HepG2 (cell line): ENCODE data around the gene ERMARD. TPM values are rescaled to one million over a fixed set of nuclear protein-coding genes. Genes with fewer than 3 reads are reported as not detected.
A peak's percentile ranks its signal among the peaks of the same experiment; 100 is the strongest.

ENCODE experiments used
- ATAC-seq: fragments of 200-7000 bp; cut with Tn5 transposase; 3 replicates; pipeline ENCODE4 v1.9.1; 2020; ENCODE audit warnings: mild to moderate bottlenecking, moderate library complexity
- BruUV-seq: library from RNA; stranded (reverse); fragments of 400-500 nt; replicated peaks from 2 replicates; lab custom pipeline; 2021; lab: Mats Ljungman, UMichigan
- CTCF ChIA-PET: fragments of 300-600 bp; formaldehyde crosslinking; extraction: SDS; loops from one replicate; lab custom pipeline; 2021; ENCODE audit warnings: low total read pairs, inconsistent platforms, low intra/inter-chr PET ratio; lab: Yijun Ruan, JAX
- POLR2A ChIA-PET: fragments of 350-600 bp; sonication (Branson Sonifier 250); formaldehyde crosslinking; loops from one replicate; lab custom pipeline; 2020; ENCODE audit warnings: antibody characterized with exemption, inconsistent platforms; lab: Yijun Ruan, JAX
- DNase-seq: peaks from one replicate; pipeline ENCODE4 v3.0.0-alpha.2; 2015; ENCODE audit warnings: low spot score
- FAIRE-seq: peaks from 3 replicates; lab custom pipeline; 2011; peaks lifted over from hg19 to GRCh38; lab: Jason Lieb, UNC
- H2AFZ ChIP-seq: one replicate; pipeline ENCODE4 v1.6.1; 2011; ENCODE audit warnings: low read length, inconsistent platforms
- H3K27ac ChIP-seq: fragments of 300-600 bp; 3 replicates; pipeline ENCODE4 v1.8.0; 2011; ENCODE audit warnings: mixed run types, mild to moderate bottlenecking, mixed read lengths, low read length, inconsistent platforms; ENCODE audit not compliant: insufficient read depth; ENCODE audit errors: extremely low read length
- H3K27me3 ChIP-seq, 2 experiments: fragments of 200-600 bp in 1 of 2; 2 replicates in 1 of 2; 3 replicates in 1 of 2; pipeline versions ENCODE4 v1.6.0 to v1.8.0; 2011; ENCODE audit warnings: low read length in 2 of 2, mild to moderate bottlenecking in 2 of 2, moderate library complexity in 2 of 2, inconsistent platforms in 1 of 2; ENCODE audit not compliant: insufficient read depth in 2 of 2, control insufficient read depth in 1 of 2
- H3K36me3 ChIP-seq, 2 experiments: fragments of 200-600 bp in 1 of 2; replicated peaks in 1 of 2; 2 replicates in 1 of 2; 3 replicates in 1 of 2; pipeline versions ENCODE4 v1.5.1 to v1.8.0; 2011; ENCODE audit warnings: low read length in 2 of 2, inconsistent platforms in 1 of 2; ENCODE audit not compliant: insufficient read depth in 2 of 2, control insufficient read depth in 1 of 2
- H3K4me1 ChIP-seq: 2 replicates; pipeline ENCODE4 v1.5.1; 2012; ENCODE audit warnings: low read length, inconsistent platforms; ENCODE audit not compliant: insufficient read depth
- H3K4me2 ChIP-seq: 2 replicates; pipeline ENCODE4 v1.6.0; 2011; ENCODE audit warnings: low read depth, low read length, inconsistent platforms
- H3K4me3 ChIP-seq, 3 experiments: fragments of 200-600 bp in 1 of 3; sonication (generic), shearing (Covaris generic) in 1 of 3; replicated peaks in 1 of 3; 2 replicates each; pipeline ENCODE4 v1.5.1; 2011 to 2016; ENCODE audit warnings: low read length in 3 of 3, inconsistent platforms in 2 of 3, low read depth in 2 of 3, mild to moderate bottlenecking in 2 of 3, control low read depth in 1 of 3, mixed read lengths in 1 of 3; ENCODE audit not compliant: insufficient read depth in 1 of 3
- H3K79me2 ChIP-seq: one replicate; pipeline ENCODE4 v1.6.1; 2011; ENCODE audit warnings: low read length, inconsistent platforms; ENCODE audit not compliant: insufficient read depth
- H3K9ac ChIP-seq: 2 replicates; pipeline ENCODE4 v1.6.0; 2011; ENCODE audit warnings: mild to moderate bottlenecking, low read depth, low read length, inconsistent platforms; ENCODE audit not compliant: insufficient read depth
- H3K9me3 ChIP-seq: 2 replicates; pipeline ENCODE4 v1.5.1; 2012; ENCODE audit warnings: mild to moderate bottlenecking, low read length
- H4K20me1 ChIP-seq: 2 replicates; pipeline ENCODE4 v1.6.0; 2011; ENCODE audit warnings: inconsistent platforms, mild to moderate bottlenecking, low read length, moderate library complexity; ENCODE audit not compliant: insufficient read depth
- AGO1 ChIP-seq: fragments of 200-400 bp; formaldehyde crosslinking; IDR thresholded peaks from 2 replicates; pipeline ENCODE4 v1.6.1; 2017; ENCODE audit warnings: mild to moderate bottlenecking, low read depth, low read length, moderate library complexity; ENCODE audit not compliant: poor library complexity, severe bottlenecking
- CCDC6 ChIP-seq: sonication (generic); formaldehyde crosslinking; IDR thresholded peaks from 2 replicates; pipeline ENCODE4 v1.8.1; 2022; ENCODE audit warnings: mild to moderate bottlenecking, missing genetic modification reagents, moderate library complexity
- DR1 ChIP-seq: sonication (generic); formaldehyde crosslinking; IDR thresholded peaks from 2 replicates; pipeline ENCODE4 v1.8.0; 2021; ENCODE audit warnings: mild to moderate bottlenecking, missing genetic modification reagents, inconsistent platforms
- PBX3 ChIP-seq: sonication (generic); formaldehyde crosslinking; IDR thresholded peaks from 2 replicates; pipeline ENCODE4 v1.8.1; 2023; ENCODE audit warnings: missing genetic modification reagents, inconsistent platforms, borderline replicate concordance
- RNF219 ChIP-seq: sonication (generic); formaldehyde crosslinking; IDR thresholded peaks from 2 replicates; pipeline ENCODE4 v1.5.0; 2020; ENCODE audit warnings: mild to moderate bottlenecking, missing genetic modification reagents
- SOX6 ChIP-seq, 2 experiments: fragments of 450-650 bp in 1 of 2; sonication (generic) in 1 of 2; formaldehyde crosslinking in 1 of 2; IDR thresholded peaks; 2 replicates each; pipeline versions ENCODE4 v1.4.0 to v1.6.1; 2017 to 2020; ENCODE audit warnings: antibody characterized with exemption in 1 of 2, mild to moderate bottlenecking in 1 of 2, missing genetic modification reagents in 1 of 2
- ZFP36L1 ChIP-seq: sonication (generic); formaldehyde crosslinking; IDR thresholded peaks from 2 replicates; pipeline ENCODE4 v1.8.0; 2022; ENCODE audit warnings: mild to moderate bottlenecking, missing genetic modification reagents, moderate library complexity
- ZIK1 ChIP-seq: sonication (generic); formaldehyde crosslinking; IDR thresholded peaks from 2 replicates; pipeline ENCODE4 v1.5.0; 2020; ENCODE audit warnings: mild to moderate bottlenecking, low read depth, missing genetic modification reagents, borderline replicate concordance
- ZNF12 ChIP-seq: sonication (generic); formaldehyde crosslinking; IDR thresholded peaks from 2 replicates; pipeline ENCODE4 v1.5.0; 2020; ENCODE audit warnings: missing genetic modification reagents
- ZNF142 ChIP-seq: sonication (generic); formaldehyde crosslinking; IDR thresholded peaks from 2 replicates; pipeline ENCODE4 v1.4.0; 2020; ENCODE audit warnings: missing genetic modification reagents
- ZNF282 ChIP-seq: fragments of 450-650 bp; IDR thresholded peaks from 2 replicates; pipeline ENCODE4 v1.6.1; 2018; ENCODE audit not compliant: partially characterized antibody
- ZNF468 ChIP-seq: sonication (generic); formaldehyde crosslinking; IDR thresholded peaks from 2 replicates; pipeline ENCODE4 v1.8.0; 2022; ENCODE audit warnings: mild to moderate bottlenecking, moderate library complexity, missing genetic modification reagents
- ZNF547 ChIP-seq: sonication (generic); formaldehyde crosslinking; IDR thresholded peaks from 2 replicates; pipeline ENCODE4 v1.5.1; 2020; ENCODE audit warnings: mild to moderate bottlenecking, missing genetic modification reagents
- WGBS: methylation state at CpG from one replicate; pipeline ENCODE4 v1.1.6; 2017; ENCODE audit warnings: low lambda C conversion rate; 5-methylcytosine and 5-hydroxymethylcytosine counted together
- in situ Hi-C: cut with HindIII; loops from 2 replicates; pipeline ENCODE4 v1.10.0; 2017; ENCODE audit warnings: low pct_unique_long_range_greater_than_20kb; ENCODE audit not compliant: extremely low pct_ligation_motif_present
- intact Hi-C: fragments of 100-400 bp; cut with micrococcal nuclease; formaldehyde crosslinking; loops from one replicate; pipeline ENCODE4 v1.10.0; 2022; ENCODE audit not compliant: unreplicated experiment
- polyA plus RNA-seq, 8 experiments: library from polyadenylated mRNA; depleted of rRNA in 3 of 8; stranded (reverse) in 7 of 8; unstranded in 1 of 8; fragments of >200 nt; fragmentation: Illumina TruSeq in 4 of 8; extraction: Trizol in 4 of 8; gene quantifications; 2 replicates each; pipeline versions ENCODE4 v1.2.1 to v1.2.3, GENCODE V29; 2011 to 2016; ENCODE audit warnings: low read depth in 4 of 8, missing spikeins in 1 of 8, mixed read lengths in 1 of 8; ENCODE audit not compliant: insufficient read depth in 1 of 8
- total RNA-seq, 5 experiments: library from RNA; depleted of rRNA; stranded (reverse); fragments of >200 nt; fragmentation: Illumina TruSeq; extraction: Trizol; gene quantifications; 2 replicates each; pipeline ENCODE4 v1.2.3, GENCODE V29; 2016; ENCODE audit warnings: low read depth in 1 of 5

The ERMARD gene
- total and polyA plus RNA-seq, 2 of the 13 experiments (the other 11 are each of a cell fraction or from before 2014, with no cell fraction given): 8.8 to 10.7 TPM

GRCh38 chr6:169802790-169803189 is 51.4 kb downstream of the ERMARD start:
- Histone ChIP-seq H3K9ac (no peak overlapping the region), H3K4me1 (peaks cover 73% of the 10 kb centered on the region), H3K79me2 (peaks cover under 1% of the 10 kb centered on the region), H4K20me1 (no peaks in the 10 kb centered on the region), H3K4me3 (no peak overlapping the region), H3K36me3 (no peaks in the 10 kb centered on the region), H3K27me3 (no peaks in the 10 kb centered on the region), H3K9me3 (no peaks in the 10 kb centered on the region), H3K4me2 (no peak overlapping the region), H3K27ac (no peak overlapping the region), H2AFZ (no peak overlapping the region)
- ChIA-PET CTCF (no interaction called here), POLR2A (interaction anchor here (2.3 to 8.7 kb wide), 3 partner anchors 13 to 78 kb away, joined by 8 to 198 read pairs (median 41); partner anchors contain the start of genes DYNLT2, ERMARD and PHF10)
- FAIRE-seq (no peak), ATAC-seq (no peak), DNase-seq (no peak)
- TF ChIP-seq DR1: no peak
- no peak for TF ChIP-seq ZIK1 (CRISPR knock-in tag)
- no peak for TF ChIP-seq RNF219 (CRISPR knock-in tag)
- no peak for TF ChIP-seq PBX3 (CRISPR knock-in tag)
- TF ChIP-seq ZNF547 (CRISPR knock-in tag): no peak
- TF ChIP-seq ZNF468 (CRISPR knock-in tag): no peak
- no peak for TF ChIP-seq ZNF142 (CRISPR knock-in tag)
- TF ChIP-seq SOX6 (IDR thresholded peaks at IDR 0.05): no peak
- no peak for TF ChIP-seq SOX6 (CRISPR knock-in tag; IDR thresholded peaks at IDR 0.05)
- TF ChIP-seq CCDC6 (CRISPR knock-in tag): no peak
- TF ChIP-seq ZNF282: no peak
- TF ChIP-seq ZNF12 (CRISPR knock-in tag): no peak
- no peak for TF ChIP-seq ZFP36L1 (CRISPR knock-in tag)
- no peak for TF ChIP-seq AGO1
- intact Hi-C loops (loop anchor here (5.0 kb wide), 1 partner anchor 750 kb away; the partner anchor contains the start of genes PSMB1 and TBP), in situ Hi-C loops (no loop called here)
- BruUV-seq: TSS peak; percentile 21
- WGBS: 96% methylated on average over 9 of the region's 9 CpGs
